Erythroblast (primary cell): ENCODE data around the gene FN3K.

Experiments used
- GATA1 ChIP-seq: IDR thresholded peaks from 2 replicates; pipeline ENCODE4 v1.6.1; 2011; ENCODE audit warnings: low read depth, mild to moderate bottlenecking, control low read depth, low read length, moderate library complexity
- POLR2A ChIP-seq: IDR thresholded peaks from 2 replicates; pipeline ENCODE4 v1.6.1; 2011; ENCODE audit warnings: mild to moderate bottlenecking, low read length

DNA sequence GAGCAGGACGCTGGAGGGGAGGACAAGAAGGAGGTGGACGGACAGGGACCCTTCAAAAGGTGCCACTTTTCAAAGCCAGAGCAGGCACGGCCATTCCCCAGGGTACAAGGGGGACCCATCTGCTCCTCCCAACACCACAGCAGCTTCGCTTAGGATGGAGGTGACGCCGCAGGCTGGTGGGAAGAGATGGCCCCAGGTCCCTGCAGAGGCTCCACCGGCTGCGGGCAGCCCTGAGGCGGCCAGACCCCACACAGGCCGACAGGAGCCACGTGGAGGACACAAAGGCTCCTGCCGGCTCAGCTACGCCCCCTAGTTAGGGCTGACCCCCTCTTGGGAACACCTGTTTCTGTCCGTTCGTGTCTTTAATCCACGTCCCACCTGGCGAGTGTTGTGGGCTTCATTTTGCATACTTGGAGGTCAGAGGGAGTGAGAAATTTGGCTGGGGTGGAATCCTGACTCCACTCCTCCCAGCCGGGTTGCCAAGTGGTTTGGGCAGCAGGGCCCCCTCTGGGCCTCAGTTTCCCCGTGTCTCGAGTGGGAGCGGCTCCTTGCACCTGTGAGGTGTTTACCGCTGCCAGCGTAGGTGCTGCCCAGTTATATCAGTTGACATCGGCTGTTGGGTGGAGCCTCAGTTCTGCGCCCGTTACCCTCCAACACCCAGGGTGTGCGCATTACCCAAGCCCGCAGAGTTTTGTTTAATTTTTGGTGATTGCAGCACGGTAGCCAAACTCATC is 24.7 kb upstream of the FN3K start:
- TF ChIP-seq POLR2A = no peak
- TF ChIP-seq GATA1 = no peak
